Osteoblast (primary cell): ENCODE results near the gene PDP2. TPM values are rescaled to one million over a fixed set of nuclear protein-coding genes. Genes with fewer than 3 reads are reported as not detected.
A peak's percentile ranks its signal among the peaks of the same experiment; 100 is the strongest.

Source experiments
- DNase-seq: peaks from one replicate; pipeline ENCODE4 v3.0.0; 2011; ENCODE audit warnings: low spot score, mixed read lengths; ENCODE audit not compliant: insufficient read length; ENCODE audit errors: missing footprints
- H2AFZ ChIP-seq: 2 replicates; pipeline ENCODE4 v1.6.0; 2011; ENCODE audit warnings: mild to moderate bottlenecking, low read length
- H3K27ac ChIP-seq: 2 replicates; pipeline ENCODE4 v1.5.1; 2011; ENCODE audit warnings: mild to moderate bottlenecking, low read depth, low read length, moderate library complexity
- H3K27me3 ChIP-seq: 2 replicates; pipeline ENCODE4 v1.6.0; 2012; ENCODE audit warnings: mild to moderate bottlenecking, control low read depth, inconsistent platforms, low read length, moderate library complexity; ENCODE audit not compliant: insufficient read depth
- H3K36me3 ChIP-seq: 2 replicates; pipeline ENCODE4 v1.5.1; 2011; ENCODE audit warnings: mild to moderate bottlenecking, low read length, control low read depth, moderate library complexity; ENCODE audit not compliant: insufficient read depth
- H3K4me1 ChIP-seq: 2 replicates; pipeline ENCODE4 v1.5.1; 2011; ENCODE audit warnings: mild to moderate bottlenecking, low read length, control low read depth, moderate library complexity; ENCODE audit not compliant: insufficient read depth
- H3K4me2 ChIP-seq: 2 replicates; pipeline ENCODE4 v1.6.0; 2011; ENCODE audit warnings: mild to moderate bottlenecking, low read length; ENCODE audit not compliant: insufficient read depth
- H3K4me3 ChIP-seq: fragments of 200-600 bp; sonication (generic); 3 replicates; pipeline ENCODE4 v1.5.1; 2012; ENCODE audit warnings: mild to moderate bottlenecking, low read length, inconsistent platforms; ENCODE audit not compliant: insufficient read depth
- H3K79me2 ChIP-seq: 2 replicates; pipeline ENCODE4 v1.6.0; 2012; ENCODE audit warnings: mild to moderate bottlenecking, low read length, control low read depth, inconsistent platforms; ENCODE audit not compliant: insufficient read depth
- H3K9me3 ChIP-seq: 2 replicates; pipeline ENCODE4 v1.5.1; 2011; ENCODE audit warnings: low read depth, low read length, control low read depth
- H4K20me1 ChIP-seq: 2 replicates; pipeline ENCODE4 v1.6.0; 2012; ENCODE audit warnings: mild to moderate bottlenecking, low read length, control low read depth; ENCODE audit not compliant: insufficient read depth
- CTCF ChIP-seq: IDR thresholded peaks from 2 replicates; pipeline ENCODE4 v1.5.1; 2011; ENCODE audit warnings: mild to moderate bottlenecking, low read depth, low read length, moderate library complexity; ENCODE audit errors: extremely low read depth
- total RNA-seq: library from RNA; depleted of rRNA; stranded (reverse); fragments of >200 nt; gene quantifications from 2 replicates; pipeline ENCODE4 v1.2.3, GENCODE V29; 2012

Gene PDP2
- total RNA-seq, 1 donor = 13.8 TPM

GRCh38 chr16:66939366-66939765, 59.1 kb downstream of the PDP2 start:
- Histone ChIP-seq H3K27ac (no peak overlapping the region), H3K4me2 (no peak overlapping the region), H3K79me2 (peaks cover 44% of the 10 kb centered on the region), H2AFZ (no peak overlapping the region), H3K9me3 (no peaks in the 10 kb centered on the region), H3K4me3 (no peak overlapping the region), H4K20me1 (peaks cover 35% of the 10 kb centered on the region), H3K36me3 (peaks cover 50% of the 10 kb centered on the region), H3K27me3 (no peaks in the 10 kb centered on the region), H3K4me1 (peaks cover 13% of the 10 kb centered on the region)
- peak; percentile 22 for DNase-seq
- TF ChIP-seq CTCF = no peak

- TF ChIP-seq CTCF = no peak
- Histone ChIP-seq H3K36me3 (peaks cover 50% of the 10 kb centered on the region), H3K4me1 (peaks cover 13% of the 10 kb centered on the region), H3K4me2 (no peak overlapping the region), H4K20me1 (peaks cover 35% of the 10 kb centered on the region), H3K9me3 (no peaks in the 10 kb centered on the region), H3K79me2 (peaks cover 36% of the 10 kb centered on the region), H3K27me3 (no peaks in the 10 kb centered on the region), H2AFZ (no peak overlapping the region), H3K4me3 (no peak overlapping the region), H3K27ac (no peak overlapping the region)
- peak; percentile 62 for DNase-seq
Observed at GRCh38 chr16:66940236-66940635, 59.9 kb downstream of the PDP2 start.

Other genes with a start within 250 kb of the PDP2 start
- 42.7 and 52.5 TPM in 2 replicates for gene CMTM4, start 183.8 kb upstream of the PDP2 start, total RNA-seq
- gene DYNC1LI2, start 128.9 kb upstream of the PDP2 start, total RNA-seq = 157 and 183 TPM in 2 replicates
- 0.29 and 0.36 TPM in 2 replicates for gene TERB1, start 78.9 kb upstream of the PDP2 start, total RNA-seq
- gene NAE1, start 49.5 kb upstream of the PDP2 start, total RNA-seq = 73.5 and 84.6 TPM in 2 replicates
- not detected in 2 replicates for gene CA7, start 36.1 kb upstream of the PDP2 start, total RNA-seq
- gene CDH16, start 38.4 kb downstream of the PDP2 start, total RNA-seq = not detected in 2 replicates
- 3.2 and 4.3 TPM in 2 replicates for gene RRAD, start 45.0 kb downstream of the PDP2 start, total RNA-seq
- gene CIAO2B, start 53.9 kb downstream of the PDP2 start, total RNA-seq = 90.8 and 97.4 TPM in 2 replicates
- 38.6 and 42.3 TPM in 2 replicates for gene CES2, start 55.0 kb downstream of the PDP2 start, total RNA-seq
- 0.29 TPM in 1 of 2 replicates, not detected in the other for gene CES3, start 80.8 kb downstream of the PDP2 start, total RNA-seq
- 1.5 and 1.8 TPM in 2 replicates for gene CES4A, start 108.1 kb downstream of the PDP2 start, total RNA-seq
- gene CBFB, start 148.6 kb downstream of the PDP2 start, total RNA-seq = 61.3 and 63.0 TPM in 2 replicates
- 13.8 and 17.1 TPM in 2 replicates for gene PHAF1, start 229.4 kb downstream of the PDP2 start, total RNA-seq